NCI-H446 (cell line): Measurements from ENCODE around the gene KIFC1.

Source experiments
- DNase-seq, 2 experiments: peaks; one replicate each; lab custom pipeline; 2025; lab: John Stamatoyannopoulos, UW

Gene KIFC1

GRCh38 chr6:33443025-33443424, 51.4 kb downstream of the KIFC1 start:
- no peak for DNase-seq

GRCh38 chr6:33443619-33444504, 52.2 kb downstream of the KIFC1 start:
- DNase-seq = no peak

GRCh38 chr6:33445119-33445603, 53.5 kb downstream of the KIFC1 start:
- DNase-seq = no peak

GRCh38 chr6:33446356-33446755, 54.7 kb downstream of the KIFC1 start:
- DNase-seq = no peak

- DNase-seq = no peak
These were observed 58.8 kb downstream of the KIFC1 start for GRCh38 chr6:33450434-33450833.

GRCh38 chr6:33451606-33452005, 60.0 kb downstream of the KIFC1 start:
- DNase-seq = no peak

GRCh38 chr6:33452496-33452895, 60.9 kb downstream of the KIFC1 start:
- no peak for DNase-seq

- DNase-seq = no peak
These were observed 61.9 kb downstream of the KIFC1 start for GRCh38 chr6:33453393-33454008.

GRCh38 chr6:33454009-33454946, 62.7 kb downstream of the KIFC1 start, which contains the start of gene ZBTB9:
TSS of gene ZBTB9 (plus strand) at chr6:33454576. CDS start at chr6:33455101, 525 bp downstream.
- DNase-seq = peak; percentile 76 to 97

GRCh38 chr6:33455051-33455450, 63.4 kb downstream of the KIFC1 start:
- DNase-seq = no peak

GRCh38 chr6:33456156-33456555, 64.5 kb downstream of the KIFC1 start:
- DNase-seq = no peak

GRCh38 chr6:33458676-33459075, 67.1 kb downstream of the KIFC1 start:
- DNase-seq = no peak

GRCh38 chr6:33459226-33459625, 67.6 kb downstream of the KIFC1 start:
- no peak for DNase-seq
